Chondrocyte (in vitro differentiated cells): ENCODE measurements around the gene ATP1B1. TPM values are rescaled to one million over a fixed set of nuclear protein-coding genes. Genes with fewer than 3 reads are reported as not detected.

ENCODE experiments used
- DNase-seq: peaks from one replicate; pipeline ENCODE4 v3.0.0; 2021; ENCODE audit warnings: mixed read lengths, low spot score
- H3K27ac Mint-ChIP-seq: one replicate; pipeline ENCODE4 v1.8.0; 2021; ENCODE audit warnings: mild to moderate bottlenecking, moderate library complexity, mixed read lengths; ENCODE audit not compliant: unreplicated experiment
- H3K27me3 Mint-ChIP-seq: 2 replicates; pipeline ENCODE4 v1.8.0; 2021; ENCODE audit warnings: low read depth, mixed read lengths
- H3K36me3 Mint-ChIP-seq: 2 replicates; pipeline ENCODE4 v1.8.0; 2021; ENCODE audit warnings: low read depth, mixed read lengths
- H3K4me1 Mint-ChIP-seq: 2 replicates; pipeline ENCODE4 v1.8.0; 2021; ENCODE audit warnings: low read depth, mild to moderate bottlenecking, mixed read lengths
- H3K4me3 Mint-ChIP-seq: one replicate; pipeline ENCODE4 v1.8.0; 2021; ENCODE audit warnings: mild to moderate bottlenecking, moderate library complexity, mixed read lengths; ENCODE audit not compliant: unreplicated experiment
- H3K9me3 Mint-ChIP-seq: 2 replicates; pipeline ENCODE4 v1.8.0; 2021; ENCODE audit warnings: low read depth, mixed read lengths
- CTCF ChIP-seq: fragments of 200-600 bp; sonication (generic); IDR thresholded peaks from 2 replicates; pipeline ENCODE4 v1.5.0; 2021; ENCODE audit warnings: antibody characterized with exemption, mild to moderate bottlenecking, moderate library complexity
- total RNA-seq: library from RNA; stranded (reverse); gene quantifications from 3 replicates; pipeline ENCODE4 v1.2.1, GENCODE V29; 2021

ATP1B1 gene
- total RNA-seq, 1 donor from 2014 or later, result 104 TPM

GRCh38 chr1:169117014-169117413 lies 10.5 kb downstream of the ATP1B1 start:
- no peak for DNase-seq
- Mint-ChIP-seq H3K27ac (no peak overlapping the region), H3K4me1 (peaks cover 81% of the 10 kb centered on the region), H3K9me3 (no peaks in the 10 kb centered on the region), H3K36me3 (peaks cover 39% of the 10 kb centered on the region), H3K27me3 (no peaks in the 10 kb centered on the region), H3K4me3 (no peak overlapping the region)
- no peak for TF ChIP-seq CTCF

DNA sequence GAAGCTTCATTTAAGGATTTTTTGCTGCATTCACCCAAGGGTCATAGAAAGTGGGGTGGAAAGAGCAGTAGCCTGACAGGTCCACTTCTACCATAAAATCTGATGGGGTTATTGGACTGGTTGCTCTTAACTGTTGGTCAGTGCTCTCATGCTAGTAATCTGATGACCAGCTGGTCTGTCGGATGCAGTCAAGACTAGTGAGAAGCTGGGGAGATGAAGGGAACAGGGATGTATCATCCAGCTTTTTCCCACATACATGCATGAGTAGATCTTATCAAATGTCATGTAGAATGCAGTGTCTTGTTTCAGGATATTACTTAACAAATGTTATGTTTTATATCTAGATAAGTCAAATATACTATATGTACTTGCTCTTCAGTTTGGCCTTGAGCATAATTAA lies 11.1 kb downstream of the ATP1B1 start:
- peaks cover 37% of the 10 kb centered on the region for H3K36me3 Mint-ChIP-seq
- no peak for TF ChIP-seq CTCF
- H3K27ac Mint-ChIP-seq, result peak overlapping the region; percentile 66
- H3K27me3 Mint-ChIP-seq, result no peaks in the 10 kb centered on the region
- H3K9me3 Mint-ChIP-seq, result no peaks in the 10 kb centered on the region
- peaks cover 76% of the 10 kb centered on the region for H3K4me1 Mint-ChIP-seq
- no peak for DNase-seq
- H3K4me3 Mint-ChIP-seq, result no peak overlapping the region

DNA sequence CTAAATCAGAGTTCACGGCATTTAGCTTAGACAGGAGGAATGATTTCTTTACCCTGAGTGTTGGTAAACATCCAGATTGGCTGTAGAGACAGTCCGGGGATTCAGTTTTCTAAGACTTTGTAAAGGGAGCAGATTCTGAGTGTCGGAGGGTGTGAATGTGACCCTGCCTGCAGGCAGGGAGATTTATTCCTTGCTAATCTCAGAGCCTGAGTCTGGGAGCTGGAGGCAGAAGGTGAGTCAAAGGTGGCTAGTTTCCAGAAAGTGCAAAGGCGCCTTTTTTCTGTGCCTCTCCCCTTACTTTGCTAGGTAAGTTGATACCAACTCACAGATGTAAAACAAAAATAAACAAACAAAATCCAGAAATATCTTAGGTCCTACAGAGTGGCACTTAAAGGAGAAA lies 11.7 kb downstream of the ATP1B1 start:
- no peak for TF ChIP-seq CTCF
- Mint-ChIP-seq H3K27me3 (no peaks in the 10 kb centered on the region), H3K27ac (peak overlapping the region; percentile 50), H3K4me3 (no peak overlapping the region), H3K9me3 (no peaks in the 10 kb centered on the region), H3K4me1 (peaks cover 69% of the 10 kb centered on the region), H3K36me3 (peaks cover 38% of the 10 kb centered on the region)
- DNase-seq, result no peak

DNA sequence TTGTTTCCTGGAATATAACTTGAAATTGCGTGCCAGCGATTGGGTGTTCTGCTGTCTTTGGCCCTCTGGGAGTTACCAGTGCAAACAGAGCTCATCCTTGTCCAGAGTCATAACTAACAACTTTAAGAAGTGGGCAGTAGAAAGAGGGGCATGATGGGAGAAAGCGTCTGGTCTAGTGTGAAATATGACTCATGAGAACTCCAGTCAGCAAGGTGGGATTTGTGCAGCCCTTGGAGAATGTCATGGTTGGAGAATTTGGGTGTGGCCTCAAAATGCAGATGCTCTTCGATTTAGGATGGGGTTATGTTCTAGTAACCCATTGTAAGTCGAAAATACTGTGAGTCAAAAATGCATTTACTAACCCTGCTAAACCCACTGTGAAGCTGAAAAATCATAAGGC lies 12.9 kb downstream of the ATP1B1 start:
- peaks cover 34% of the 10 kb centered on the region for H3K36me3 Mint-ChIP-seq
- no peak for TF ChIP-seq CTCF
- no peak for DNase-seq
- H3K4me3 Mint-ChIP-seq, result no peak overlapping the region
- peak overlapping the region; percentile 93 for H3K27ac Mint-ChIP-seq
- peaks cover 62% of the 10 kb centered on the region for H3K4me1 Mint-ChIP-seq
- no peaks in the 10 kb centered on the region for H3K9me3 Mint-ChIP-seq
- H3K27me3 Mint-ChIP-seq, result no peaks in the 10 kb centered on the region

GRCh38 chr1:169120066-169120465 lies 13.6 kb downstream of the ATP1B1 start:
- H3K36me3 Mint-ChIP-seq, result peaks cover 38% of the 10 kb centered on the region
- H3K27ac Mint-ChIP-seq, result peak overlapping the region; percentile 93
- H3K9me3 Mint-ChIP-seq, result no peaks in the 10 kb centered on the region
- H3K4me1 Mint-ChIP-seq, result peaks cover 63% of the 10 kb centered on the region
- H3K4me3 Mint-ChIP-seq, result no peak overlapping the region
- TF ChIP-seq CTCF, result no peak
- no peaks in the 10 kb centered on the region for H3K27me3 Mint-ChIP-seq
- DNase-seq, result no peak
